Esophagus squamous epithelium (tissue), 5 donors: ENCODE measurements around the gene BSDC1. TPM values are rescaled to one million over a fixed set of nuclear protein-coding genes. Genes with fewer than 3 reads are reported as not detected.
A peak's percentile ranks its signal among the peaks of the same experiment; 100 is the strongest.
"Not testable (repeated sequence)": the region's sequence is repeated elsewhere in the genome, so short reads cannot be mapped to it uniquely, and the experiment has no call there.

Source experiments
- DNase-seq: peaks from one replicate; lab custom pipeline; 2025; lab: John Stamatoyannopoulos, UW
- H3K27ac ChIP-seq, 4 donors: fragments of 200-600 bp; sonication (generic); one replicate each; pipeline ENCODE4 v1.5.1; 2016 to 2019; ENCODE audit warnings: mild to moderate bottlenecking in 1 of 4
- H3K27me3 ChIP-seq, 4 donors: fragments of 200-600 bp; sonication (generic); 1 replicate in 3 of 4; 2 replicates in 1 of 4; pipeline versions ENCODE4 v1.5.1 to v1.6.0; 2017 to 2021; ENCODE audit warnings: antibody characterized with exemption in 1 of 4
- H3K36me3 ChIP-seq, 3 donors: fragments of 200-600 bp; sonication (generic); one replicate each; pipeline ENCODE4 v1.5.1; 2016 to 2019
- H3K4me1 ChIP-seq, 3 donors: fragments of 200-600 bp; sonication (generic); one replicate each; pipeline ENCODE4 v1.5.1; 2017 to 2019
- H3K4me3 ChIP-seq, 4 donors: fragments of 200-600 bp; sonication (generic); 1 replicate in 3 of 4; 2 replicates in 1 of 4; pipeline ENCODE4 v1.5.1; 2016 to 2019; ENCODE audit warnings: mild to moderate bottlenecking in 2 of 4, moderate library complexity in 1 of 4
- H3K9me3 ChIP-seq, 3 donors: fragments of 200-600 bp; sonication (generic); one replicate each; pipeline ENCODE4 v1.5.1; 2016 to 2019
- CTCF ChIP-seq, 6 experiments: fragments of 450-650 bp in 4 of 6; fragments of 200-600 bp in 2 of 6; sonication (generic) in 2 of 6; IDR thresholded peaks; one replicate each; pipeline ENCODE4 v1.5.1; 2016 to 2019; ENCODE audit warnings: antibody characterized with exemption in 6 of 6, mild to moderate bottlenecking in 4 of 6, moderate library complexity in 4 of 6
- POLR2A ChIP-seq, 4 donors: fragments of 450-650 bp; IDR thresholded peaks; one replicate each; pipeline ENCODE4 v1.6.1; 2017; ENCODE audit warnings: antibody characterized with exemption in 4 of 4, mild to moderate bottlenecking in 4 of 4, moderate library complexity in 3 of 4
- WGBS, 2 donors: methylation state at CpG; one replicate each; pipeline ENCODE4 v1.1.5; 2018; 5-methylcytosine and 5-hydroxymethylcytosine counted together
- intact Hi-C: fragments of 100-400 bp; cut with DNase I; formaldehyde crosslinking; loops from one replicate; pipeline ENCODE4 v1.15.0; 2022
- total RNA-seq, 4 donors: library from RNA; depleted of rRNA; stranded (reverse); fragments of >200 nt; gene quantifications; one replicate each; pipeline ENCODE4 v1.1.0, GENCODE V29; 2016
- donor health status: DM: yes; HTN: yes; CAD: no.

The BSDC1 gene
- total RNA-seq, 4 donors from 2014 or later, result 42.4 to 62.2 (median 45.9) TPM

GRCh38 chr1:32400876-32401631, 6.8 kb upstream of the BSDC1 start:
- peak; percentile 64 to 93 (median 86) for TF ChIP-seq CTCF (IDR thresholded peaks at IDR 0.05)
- TF ChIP-seq POLR2A (IDR thresholded peaks at IDR 0.05), result no peak

GRCh38 chr1:32399843-32400242, 5.6 kb upstream of the BSDC1 start:
- H3K4me3 ChIP-seq, result no peak overlapping the region
- no peaks in the 10 kb centered on the region for H3K9me3 ChIP-seq
- TF ChIP-seq POLR2A (IDR thresholded peaks at IDR 0.05), result no peak
- TF ChIP-seq CTCF (IDR thresholded peaks at IDR 0.05), result no peak
- intact Hi-C loops, result no loop called here
- H3K36me3 ChIP-seq, result no peaks in the 10 kb centered on the region
- no peaks in the 10 kb centered on the region for H3K27me3 ChIP-seq
- no peak for DNase-seq
- WGBS, 2 donors, result 66 to 72% methylated on average over 4 of the region's 4 CpGs
- H3K4me1 ChIP-seq, result peaks cover 0 to 20% (median 9%) of the 10 kb centered on the region in 3 donors
- no peak overlapping the region for H3K27ac ChIP-seq

More at GRCh38 chr1:32400876-32401631, 6.8 kb upstream of the BSDC1 start:
- DNase-seq, result no peak
- Histone ChIP-seq H3K4me1 (peaks cover 0 to 9% (median 3%) of the 10 kb centered on the region in 3 donors), H3K36me3 (no peaks in the 10 kb centered on the region), H3K27me3 (no peaks in the 10 kb centered on the region), H3K27ac (peak overlapping the region; percentile 24 to 80 (median 58)), H3K9me3 (no peaks in the 10 kb centered on the region), H3K4me3 (peak overlapping the region in 1 of 4 donors; percentile 22)
- WGBS, 2 donors, result 25 to 93% methylated on average over 1 to 8 of the region's 13 CpGs
- intact Hi-C loops, result no loop called here

- DNase-seq, result no peak
- Histone ChIP-seq H3K9me3 (no peaks in the 10 kb centered on the region), H3K4me1 (peaks cover 0 to 27% (median 13%) of the 10 kb centered on the region in 3 donors), H3K36me3 (no peaks in the 10 kb centered on the region), H3K4me3 (no peak overlapping the region), H3K27ac (no peak overlapping the region), H3K27me3 (no peaks in the 10 kb centered on the region)
- 63 to 66% methylated on average over 2 of the region's 2 CpGs for WGBS, 2 donors
- intact Hi-C loops, result no loop called here
- no peak for TF ChIP-seq CTCF (IDR thresholded peaks at IDR 0.05)
- TF ChIP-seq POLR2A (IDR thresholded peaks at IDR 0.05), result no peak
These were observed 4.2 kb upstream of the BSDC1 start for GRCh38 chr1:32398401-32398800.

- 73 to 74% methylated on average over 5 of the region's 5 CpGs for whole genome bisulfite sequencing, 2 donors
- H3K9me3 ChIP-seq, H3K27ac ChIP-seq, DNase-seq, H3K27me3 ChIP-seq, intact Hi-C loops, H3K4me3 ChIP-seq: not testable (repeated sequence)
- peaks cover 0 to 46% (median 31%) of the 10 kb centered on the region in 3 donors for H3K4me1 ChIP-seq
- H3K36me3 ChIP-seq, result peaks cover 0 to 16% (median 2%) of the 10 kb centered on the region in 3 donors
These were observed 2.3 kb upstream of the BSDC1 start for GRCh38 chr1:32396524-32396923.

GRCh38 chr1:32394890-32395432, 720 bp upstream of the BSDC1 start:
- H3K4me1 ChIP-seq, result peaks cover 0 to 48% (median 31%) of the 10 kb centered on the region in 3 donors
- H3K27me3 ChIP-seq, result no peaks in the 10 kb centered on the region
- intact Hi-C loops, result no loop called here
- peak overlapping the region; percentile 79 to 97 (median 82) for H3K4me3 ChIP-seq
- peak overlapping the region; percentile 95 to 98 (median 97) for H3K27ac ChIP-seq
- peaks cover 7 to 31% (median 10%) of the 10 kb centered on the region in 3 donors for H3K36me3 ChIP-seq
- TF ChIP-seq CTCF (IDR thresholded peaks at IDR 0.05) (no peak), POLR2A (IDR thresholded peaks at IDR 0.05) (no peak)
- 1 to 2% methylated on average over 13 to 14 of the region's 14 CpGs for WGBS, 2 donors
- DNase-seq, result no peak
- H3K9me3 ChIP-seq, result no peaks in the 10 kb centered on the region
